ENCODE results near the gene PLD1.
A peak's percentile ranks its signal among the peaks of the same experiment; 100 is the strongest.

GRCh38 chr3:171646357-171647133 is 163.7 kb downstream of the PLD1 start:
- TF ChIP-seq POLR2A (IDR thresholded peaks at IDR 0.05): no peak
- TF ChIP-seq EP300 (IDR thresholded peaks at IDR 0.05): no peak
- TF ChIP-seq CTCF (IDR thresholded peaks at IDR 0.05): peak in 5 of 7 experiments; percentile 43 to 63 (median 47)
- no peak for TF ChIP-seq POLR2AphosphoS5 (IDR thresholded peaks at IDR 0.05)
